Body of pancreas (tissue), 4 donors: ENCODE measurements around the gene TDRD9. TPM values are rescaled to one million over a fixed set of nuclear protein-coding genes. Genes with fewer than 3 reads are reported as not detected.

ENCODE experiments used
- ATAC-seq: fragments of 150-250 bp; one replicate; pipeline ENCODE4 v1.9.1; 2016
- DNase-seq, 4 donors: peaks; one replicate each; pipeline ENCODE4 v3.0.0-alpha.2; 2019
- H3K27ac ChIP-seq, 4 donors: fragments of 200-600 bp; sonication (generic); 1 replicate in 3 of 4; 2 replicates in 1 of 4; pipeline versions ENCODE4 v1.5.1 to v1.6.1; 2016 to 2019; ENCODE audit warnings: mild to moderate bottlenecking in 1 of 4, mixed read lengths in 1 of 4, moderate library complexity in 1 of 4
- H3K27me3 ChIP-seq, 2 donors: fragments of 200-600 bp; sonication (generic); one replicate each; pipeline ENCODE4 v1.6.0; 2016; ENCODE audit warnings: mild to moderate bottlenecking in 1 of 2
- H3K36me3 ChIP-seq, 2 donors: fragments of 200-600 bp; sonication (generic); replicated peaks in 1 of 2; 2 replicates each; pipeline ENCODE4 v1.5.1; 2016; ENCODE audit warnings: low read depth in 2 of 2; ENCODE audit not compliant: insufficient read depth in 1 of 2
- H3K4me1 ChIP-seq: fragments of 200-600 bp; sonication (generic); one replicate; pipeline ENCODE4 v1.6.0; 2016
- H3K4me3 ChIP-seq, 2 donors: fragments of 200-600 bp; sonication (generic); 1 replicate in 1 of 2; 2 replicates in 1 of 2; pipeline ENCODE4 v1.5.1; 2016 to 2019
- H3K9me3 ChIP-seq, 3 donors: fragments of 200-600 bp; sonication (generic); 1 replicate in 2 of 3; 2 replicates in 1 of 3; pipeline ENCODE4 v1.5.1; 2016
- CTCF ChIP-seq, 7 experiments: fragments of 450-650 bp in 4 of 7; fragments of 200-600 bp in 3 of 7; sonication (generic) in 3 of 7; IDR thresholded peaks; one replicate each; pipeline ENCODE4 v1.5.1; 2016 to 2019; ENCODE audit warnings: antibody characterized with exemption in 7 of 7
- POLR2A ChIP-seq, 3 donors: fragments of 450-650 bp; IDR thresholded peaks; one replicate each; pipeline ENCODE4 v1.6.1; 2016; ENCODE audit warnings: antibody characterized with exemption in 3 of 3, mild to moderate bottlenecking in 2 of 3
- WGBS, 2 donors: methylation state at CpG; one replicate each; pipeline ENCODE4 v1.1.5; 2017; 5-methylcytosine and 5-hydroxymethylcytosine counted together
- intact Hi-C: fragments of 100-400 bp; cut with DNase I; formaldehyde crosslinking; loops from one replicate; pipeline ENCODE4 v1.15.1; 2023
- total RNA-seq, 2 donors: library from RNA; depleted of rRNA; stranded (reverse); fragments of >200 nt; gene quantifications; one replicate each; pipeline ENCODE4 v1.1.0, GENCODE V29; 2016

The TDRD9 gene
- total RNA-seq, 2 donors from 2014 or later: 2.0 to 4.7 TPM

DNA sequence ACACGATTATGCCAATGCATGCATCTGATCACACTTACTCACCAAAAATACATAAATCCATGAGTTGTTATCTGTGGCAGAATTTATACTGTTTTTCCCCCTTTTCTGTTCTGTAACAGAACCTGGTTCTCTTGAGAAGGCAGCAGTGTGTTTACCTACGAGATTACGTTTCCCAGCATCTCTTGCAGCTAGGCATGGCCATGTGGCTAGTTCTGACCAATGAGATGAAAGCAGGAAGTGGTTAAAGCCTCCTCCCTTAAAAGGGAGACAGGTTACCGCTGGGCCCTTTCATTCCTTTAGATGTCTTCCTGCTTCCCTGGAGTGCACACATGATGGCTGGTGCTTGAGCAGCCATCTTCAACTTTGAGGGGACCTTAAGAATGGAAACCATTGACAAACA is 145.5 kb downstream of the TDRD9 start:
- no peak for ATAC-seq
- 61 to 70% methylated on average over 4 of the region's 4 CpGs for WGBS, 2 donors
- Histone ChIP-seq H3K9me3 (no peaks in the 10 kb centered on the region), H3K4me3 (no peak overlapping the region), H3K27ac (no peak overlapping the region), H3K36me3 (no peaks in the 10 kb centered on the region), H3K27me3 (no peaks in the 10 kb centered on the region), H3K4me1 (no peaks in the 10 kb centered on the region)
- DNase-seq: no peak
- intact Hi-C loops: no loop called here
- no peak for TF ChIP-seq CTCF (IDR thresholded peaks at IDR 0.05)
- no peak for TF ChIP-seq POLR2A (IDR thresholded peaks at IDR 0.05)

GRCh38 chr14:104075530-104076151 is 147.4 kb downstream of the TDRD9 start:
- intact Hi-C loops: loop anchor here (5.0 kb wide), 1 partner anchor 57 kb away; no protein-coding TSS in a partner anchor
- H3K36me3 ChIP-seq: no peaks in the 10 kb centered on the region
- TF ChIP-seq CTCF (IDR thresholded peaks at IDR 0.05) (peak in 1 of 7 experiments; percentile 7), POLR2A (IDR thresholded peaks at IDR 0.05) (no peak)
- no peaks in the 10 kb centered on the region for H3K27me3 ChIP-seq
- ATAC-seq: no peak
- no peak overlapping the region for H3K27ac ChIP-seq
- no peak for DNase-seq
- H3K9me3 ChIP-seq: no peaks in the 10 kb centered on the region
- no peaks in the 10 kb centered on the region for H3K4me1 ChIP-seq
- H3K4me3 ChIP-seq: no peak overlapping the region
- 29 to 36% methylated on average over 6 of the region's 6 CpGs for WGBS, 2 donors

GRCh38 chr14:104076743-104077142 is 148.5 kb downstream of the TDRD9 start:
- no peaks in the 10 kb centered on the region for H3K9me3 ChIP-seq
- WGBS, 2 donors: 64 to 69% methylated on average over 5 of the region's 5 CpGs
- no peak for DNase-seq
- H3K4me3 ChIP-seq: no peak overlapping the region
- H3K27me3 ChIP-seq: no peaks in the 10 kb centered on the region
- no peaks in the 10 kb centered on the region for H3K36me3 ChIP-seq
- no peaks in the 10 kb centered on the region for H3K4me1 ChIP-seq
- intact Hi-C loops: loop anchor here (5.0 kb wide), 1 partner anchor 56 kb away; no protein-coding TSS in a partner anchor
- no peak for ATAC-seq
- TF ChIP-seq CTCF (IDR thresholded peaks at IDR 0.05) (no peak), POLR2A (IDR thresholded peaks at IDR 0.05) (no peak)
- no peak overlapping the region for H3K27ac ChIP-seq

DNA sequence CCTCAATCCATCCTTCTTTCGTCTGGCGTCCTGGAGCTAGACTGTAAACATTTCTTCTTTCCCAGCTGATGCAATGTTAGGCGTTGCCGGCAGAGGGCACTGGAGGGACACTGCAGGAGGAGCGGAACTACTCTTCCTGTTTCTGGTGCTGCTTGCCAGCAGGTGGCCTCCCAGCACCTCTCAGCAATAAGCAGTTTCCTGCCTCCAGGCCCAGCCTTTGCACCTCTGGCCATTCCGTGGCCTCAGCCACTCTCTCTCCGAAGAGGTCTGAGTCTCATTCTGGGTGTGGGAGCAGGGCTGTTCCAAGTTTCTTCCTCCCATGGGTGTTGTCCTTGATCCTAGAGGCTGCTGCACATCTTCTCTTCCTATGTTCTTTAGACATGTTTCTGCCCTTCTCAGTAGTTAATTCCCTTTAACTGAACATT is 149.8 kb downstream of the TDRD9 start:
- Histone ChIP-seq H3K27me3 (no peaks in the 10 kb centered on the region), H3K4me1 (peaks cover 8% of the 10 kb centered on the region), H3K27ac (no peak overlapping the region), H3K9me3 (no peaks in the 10 kb centered on the region), H3K4me3 (no peak overlapping the region), H3K36me3 (no peaks in the 10 kb centered on the region)
- intact Hi-C loops: loop anchor here (5.0 kb wide), 1 partner anchor 54 kb away; no protein-coding TSS in a partner anchor
- 1% methylated on average over 7 of the region's 7 CpGs for WGBS, 2 donors
- TF ChIP-seq CTCF (IDR thresholded peaks at IDR 0.05) (peak; percentile 99 to 100 (median 100)), POLR2A (IDR thresholded peaks at IDR 0.05) (no peak)
- DNase-seq (peak; percentile 91 to 94 (median 94)), ATAC-seq (peak; percentile 97)
